ENCODE measurements around the gene TMEM129. TPM values are rescaled to one million over a fixed set of nuclear protein-coding genes. Genes with fewer than 3 reads are reported as not detected.

The TMEM129 gene, protein sequence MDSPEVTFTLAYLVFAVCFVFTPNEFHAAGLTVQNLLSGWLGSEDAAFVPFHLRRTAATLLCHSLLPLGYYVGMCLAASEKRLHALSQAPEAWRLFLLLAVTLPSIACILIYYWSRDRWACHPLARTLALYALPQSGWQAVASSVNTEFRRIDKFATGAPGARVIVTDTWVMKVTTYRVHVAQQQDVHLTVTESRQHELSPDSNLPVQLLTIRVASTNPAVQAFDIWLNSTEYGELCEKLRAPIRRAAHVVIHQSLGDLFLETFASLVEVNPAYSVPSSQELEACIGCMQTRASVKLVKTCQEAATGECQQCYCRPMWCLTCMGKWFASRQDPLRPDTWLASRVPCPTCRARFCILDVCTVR
- 19.8 and 35.1 TPM in 2 replicates for total RNA-seq

DNA sequence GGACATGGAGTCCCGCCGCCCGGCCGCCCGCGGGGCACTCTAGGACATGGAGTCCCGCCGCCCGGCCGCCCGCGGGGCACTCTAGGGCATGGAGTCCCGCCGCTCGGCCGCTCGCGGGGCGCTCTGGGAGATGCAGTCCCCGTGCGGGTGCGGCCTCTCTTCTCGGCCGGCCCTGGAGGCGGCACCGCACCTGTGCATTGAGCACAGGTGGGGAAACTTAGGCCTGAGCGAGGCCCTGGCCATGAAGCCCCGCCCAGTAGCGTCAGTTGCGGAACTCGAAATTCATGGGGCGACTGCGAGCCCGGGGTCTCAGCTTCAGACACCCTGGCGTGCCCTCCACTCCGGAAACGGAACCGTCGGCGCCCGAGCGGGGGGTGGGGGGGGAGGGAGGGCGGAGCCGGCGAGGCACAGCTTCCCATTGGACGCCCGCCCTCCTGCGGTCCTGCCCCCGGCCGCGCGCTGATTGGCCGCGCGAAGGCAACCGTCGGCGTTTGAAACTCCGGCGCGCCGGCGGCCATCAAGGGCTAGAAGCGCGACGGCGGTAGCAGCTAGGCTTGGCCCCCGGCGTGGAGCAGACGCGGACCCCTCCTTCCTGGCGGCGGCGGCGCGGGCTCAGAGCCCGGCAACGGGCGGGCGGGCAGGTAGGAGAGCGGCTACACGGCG lies at the start of gene TMEM129, which contains the start of gene TACC3:
TSS of gene TMEM129 (minus strand) at position 321 of the 663 bp plus-strand sequence. CDS start 486 bp downstream, outside the sequence.
TSS of gene TACC3 (plus strand) at position 519 of the 663 bp plus-strand sequence. CDS start 1,901 bp downstream, outside the sequence.
- peak; percentile 78 to 92 for DNase-seq (ENCODE audit: low read depth in 2 of 2)

DNA sequence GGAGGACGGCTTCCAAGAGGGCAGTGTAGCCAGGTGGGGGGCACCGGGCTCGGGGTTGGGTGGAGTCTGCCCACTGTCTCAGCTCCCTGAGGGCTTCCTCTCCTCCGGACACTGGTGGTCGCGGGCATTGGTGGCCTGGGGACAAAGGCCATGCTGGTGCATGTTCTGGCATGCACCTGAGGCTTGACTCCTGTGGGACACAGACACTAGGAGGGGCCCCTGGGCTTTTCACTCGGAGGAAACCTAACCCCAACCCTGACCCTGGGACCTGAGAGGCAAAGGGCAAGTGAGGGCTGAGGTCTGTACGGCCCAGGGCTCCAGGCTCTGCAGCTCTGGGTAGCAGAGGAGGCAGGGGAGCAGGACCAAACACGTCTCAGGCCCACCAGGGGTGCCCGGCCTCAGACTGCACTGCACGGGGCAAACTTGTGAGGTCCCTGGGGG lies 49.7 kb upstream of the TMEM129 start:
- DNase-seq (ENCODE audit: low read depth in 2 of 2), result no peak

DNA sequence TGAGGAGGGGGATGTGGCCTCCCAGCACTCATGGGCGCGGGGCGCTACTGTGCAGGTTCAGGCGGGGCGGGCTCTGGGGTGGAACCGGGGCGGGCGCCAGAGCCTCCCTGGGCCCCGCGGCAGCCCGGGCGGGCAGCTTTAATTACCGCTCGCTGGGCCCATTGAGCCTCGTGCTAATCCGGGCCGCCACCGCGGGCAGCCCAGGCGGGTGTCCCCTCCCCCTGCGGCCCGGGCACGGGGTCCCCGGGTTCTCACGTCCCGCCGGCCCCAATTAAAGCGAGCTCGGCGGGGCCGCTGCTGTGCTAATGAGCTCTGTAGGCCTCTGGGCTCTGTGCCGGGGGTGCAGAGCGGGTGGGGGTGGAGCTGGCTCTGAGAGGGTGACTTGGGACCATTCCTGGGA lies 49.1 kb upstream of the TMEM129 start:
- no peak for DNase-seq (ENCODE audit: low read depth in 2 of 2)

DNA sequence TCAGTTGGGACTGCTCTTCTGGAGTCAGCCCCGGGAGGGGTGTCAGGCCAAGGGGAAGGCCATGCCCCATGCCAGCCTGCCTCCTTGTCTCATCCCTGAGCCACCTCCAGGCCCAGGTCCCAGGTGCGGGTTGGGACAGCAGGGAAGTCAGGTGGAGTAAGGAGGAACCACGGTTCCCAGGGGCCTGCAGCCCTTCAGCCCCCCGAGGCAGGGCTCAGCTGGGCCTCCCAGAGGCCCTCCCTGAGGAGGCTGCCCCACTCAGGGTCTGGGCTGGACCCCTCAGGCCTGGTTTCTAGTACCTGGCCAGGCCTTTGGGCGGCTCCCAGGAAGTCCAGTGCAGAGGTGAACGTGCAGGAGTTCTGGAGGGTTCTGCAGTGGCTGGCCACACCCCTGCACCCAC lies 48.6 kb upstream of the TMEM129 start:
- no peak for DNase-seq (ENCODE audit: low read depth in 2 of 2)

DNA sequence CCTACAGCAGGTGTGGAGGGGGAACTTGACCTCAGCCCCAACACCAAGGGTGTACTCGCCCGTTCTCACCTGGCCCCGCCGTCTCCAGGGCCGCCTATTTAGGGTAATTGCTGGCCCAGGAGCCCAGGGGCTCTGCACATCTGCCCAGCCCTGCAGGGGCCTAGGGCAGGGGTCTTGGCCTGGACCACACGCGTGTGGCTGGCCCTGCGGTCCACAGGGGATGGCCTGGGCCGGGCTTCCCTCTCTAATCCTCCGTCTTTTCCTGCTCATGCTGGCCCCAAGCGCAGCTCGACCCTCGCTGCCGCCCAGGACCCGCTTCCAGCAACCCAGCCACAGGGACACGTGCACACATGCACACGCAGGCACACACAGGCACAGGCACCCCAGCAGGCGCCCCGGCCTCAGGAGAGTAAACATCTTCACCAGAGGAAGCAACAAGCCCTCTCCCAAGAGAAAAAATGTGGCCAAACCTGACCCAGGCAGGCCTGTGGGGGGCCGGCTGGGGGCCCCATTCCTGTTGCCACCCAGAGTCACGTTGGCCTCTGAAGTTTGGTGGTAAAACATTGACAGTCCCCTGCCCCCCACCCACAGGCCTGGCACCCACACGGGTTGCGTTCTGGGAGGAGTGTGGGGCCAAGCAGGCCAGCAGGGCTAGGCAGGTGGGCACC lies 47.4 kb upstream of the TMEM129 start:
- no peak for DNase-seq (ENCODE audit: low read depth in 2 of 2)

DNA sequence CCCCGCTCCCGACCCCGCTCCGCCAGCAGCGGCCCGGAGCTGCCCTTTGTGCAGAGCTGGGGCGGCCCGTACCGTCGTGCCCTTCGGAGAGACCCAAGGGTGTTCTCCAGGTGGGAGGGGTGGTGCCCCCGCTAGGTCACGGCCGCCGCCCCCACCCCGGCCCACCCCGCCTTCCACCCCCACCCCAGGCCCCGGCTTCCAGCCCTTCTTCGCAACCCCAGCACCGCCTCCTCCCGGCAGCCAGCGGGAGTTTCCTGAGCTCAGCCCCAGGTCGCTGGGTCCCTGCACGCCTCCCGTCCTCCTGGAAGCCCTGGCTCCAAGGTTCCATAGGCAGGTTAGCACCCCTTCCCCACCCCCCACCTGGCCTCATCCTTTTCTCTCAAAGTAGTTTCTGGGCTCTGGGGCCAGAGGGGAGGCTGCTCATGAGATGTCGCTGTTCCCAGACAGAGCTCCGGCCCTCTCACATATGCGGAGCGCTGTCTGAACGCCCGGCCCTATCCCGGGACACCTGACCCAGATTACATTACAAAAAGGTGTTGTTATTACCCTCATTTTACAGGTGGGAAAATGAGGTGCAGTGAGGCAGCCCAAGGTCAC lies 46.7 kb upstream of the TMEM129 start:
- peak in 1 of 2 donors; percentile 48 for DNase-seq (ENCODE audit: low read depth in 2 of 2)

DNA sequence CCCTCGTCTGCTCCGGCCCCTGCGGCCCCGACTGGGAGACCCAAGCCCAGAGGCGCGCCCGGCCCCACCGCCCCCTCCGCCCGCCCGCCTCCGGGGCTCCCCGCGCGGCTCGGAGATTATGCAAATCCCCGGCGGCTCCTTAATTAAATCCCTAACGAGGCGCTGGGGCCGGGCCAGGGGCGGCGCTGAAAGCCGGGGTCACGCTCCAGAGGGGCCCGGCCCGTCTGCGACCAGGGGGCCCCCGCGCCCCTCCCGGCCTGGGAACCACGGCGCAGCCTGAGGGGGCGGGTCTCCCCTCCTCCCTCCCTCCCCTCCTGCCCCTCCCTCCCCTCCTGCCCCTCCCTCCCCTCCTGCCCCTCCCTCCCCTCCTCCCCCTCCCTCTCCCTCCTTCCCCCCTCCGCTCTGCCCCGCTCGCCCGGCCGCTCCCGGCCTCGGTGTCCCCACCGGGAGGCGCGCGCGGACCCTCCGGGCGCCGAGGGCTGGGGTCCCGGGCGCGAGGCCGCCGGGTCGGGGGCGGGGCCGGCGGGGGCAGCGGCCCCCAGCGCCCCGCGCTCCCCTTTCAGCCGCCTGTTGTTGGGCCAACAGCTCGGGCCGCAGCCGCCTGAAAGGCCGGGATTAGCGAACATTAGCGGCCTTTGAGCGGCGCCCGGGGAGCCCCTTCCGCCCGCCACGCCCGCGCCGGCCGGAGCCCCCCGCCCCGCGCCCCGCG lies 46.1 kb upstream of the TMEM129 start:
- DNase-seq (ENCODE audit: low read depth in 2 of 2), result peak in 1 of 2 donors; percentile 29

DNA sequence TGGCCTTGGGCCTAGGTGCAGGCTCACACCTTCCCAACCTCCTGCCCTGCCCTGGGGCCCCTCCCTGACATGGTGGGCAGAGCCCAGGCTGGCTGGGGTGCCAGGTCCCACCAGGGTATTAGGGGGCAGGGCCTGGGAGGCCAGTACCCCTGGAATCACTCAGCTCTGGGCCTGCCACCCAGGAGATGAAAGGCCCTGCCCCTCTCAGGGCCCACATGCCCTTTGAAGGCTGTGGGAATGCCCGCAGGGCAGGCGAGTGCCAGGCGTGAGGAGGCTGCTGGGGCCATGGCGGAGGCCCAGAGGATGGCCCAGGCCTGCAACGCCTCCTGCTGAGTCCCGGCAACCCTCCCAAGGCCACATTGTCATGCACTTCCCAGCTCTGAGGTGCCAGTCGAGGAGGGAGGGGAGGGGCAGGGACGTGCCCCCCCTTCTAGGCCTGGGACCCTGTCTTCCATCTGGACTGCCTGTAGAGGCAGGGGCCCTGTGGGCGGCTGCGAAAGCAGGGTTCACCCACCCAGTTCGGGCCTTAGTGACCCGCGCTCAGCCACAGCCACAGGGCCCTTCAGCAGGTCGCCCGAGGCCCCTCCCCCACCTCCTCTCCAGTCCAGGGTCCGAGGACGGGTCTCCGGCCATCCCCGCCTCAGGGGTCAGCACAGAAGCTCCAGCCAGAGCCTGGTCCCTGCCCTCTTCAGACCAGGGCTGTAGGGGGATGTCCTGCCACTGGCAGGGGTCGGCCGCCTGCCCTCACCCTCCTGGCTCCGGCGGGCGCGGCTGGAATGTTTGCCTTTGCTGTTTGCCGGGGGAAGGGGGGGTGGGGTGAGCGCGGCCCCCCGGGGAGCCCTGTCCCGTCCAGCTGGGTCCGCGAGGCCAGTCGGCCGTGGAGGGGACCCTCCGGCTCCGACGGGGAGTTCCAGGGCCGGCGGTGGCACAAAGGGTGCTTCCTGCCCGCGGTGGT lies 45.3 kb upstream of the TMEM129 start:
- DNase-seq (ENCODE audit: low read depth in 2 of 2), result no peak

DNA sequence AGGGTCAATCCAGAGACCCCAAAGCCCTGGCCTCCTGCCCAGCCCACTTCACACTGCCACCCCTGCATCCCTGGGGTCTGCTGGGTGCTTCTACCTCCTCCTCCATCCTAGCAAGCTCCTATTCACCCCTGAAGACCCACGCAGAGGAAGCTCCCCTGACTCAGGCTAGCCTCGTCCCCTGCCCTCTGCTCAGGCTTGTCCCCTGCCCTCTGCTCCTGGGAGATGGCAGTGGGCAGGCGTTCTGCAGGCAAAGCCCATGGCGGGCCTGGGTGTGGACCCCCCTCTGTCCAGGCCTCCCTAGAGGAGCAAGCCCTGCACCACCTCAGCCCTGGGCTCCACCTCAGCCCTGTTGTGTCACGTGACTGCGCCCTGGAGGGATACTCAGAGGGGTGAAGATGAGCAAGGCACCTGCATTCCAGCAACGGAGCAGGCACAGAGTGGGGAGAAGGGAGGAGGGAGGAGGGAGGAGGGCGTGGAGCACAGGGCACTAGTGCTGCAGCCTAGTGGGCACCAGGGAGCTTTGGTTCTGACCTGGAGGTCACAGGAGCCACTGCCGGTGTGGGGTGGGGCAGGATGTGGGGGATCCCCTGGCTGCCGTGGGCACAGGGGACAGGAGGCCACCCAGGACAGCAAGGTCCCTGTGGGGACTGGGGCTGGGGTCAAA lies 44.4 kb upstream of the TMEM129 start:
- no peak for DNase-seq (ENCODE audit: low read depth in 2 of 2)

DNA sequence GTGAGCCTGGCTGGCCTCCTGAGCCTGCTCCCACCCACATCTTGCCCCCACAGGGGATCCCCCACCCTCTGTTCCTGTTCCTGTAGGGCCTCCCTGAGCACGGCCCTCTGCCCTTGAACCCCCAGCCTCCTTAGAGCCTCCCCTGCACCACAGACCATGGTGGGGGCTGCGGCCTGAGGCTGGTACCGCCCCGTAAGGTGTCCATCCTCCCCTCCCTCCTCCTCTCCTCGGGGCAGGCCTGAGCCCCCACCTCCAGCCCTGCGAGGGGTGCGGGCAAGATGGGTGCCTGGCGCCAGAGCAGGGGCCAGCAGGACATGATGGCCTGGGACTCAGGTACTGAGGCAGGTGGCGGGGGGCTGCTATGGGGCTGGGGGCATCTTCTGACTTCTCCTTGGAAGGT lies 43.5 kb upstream of the TMEM129 start:
- DNase-seq (ENCODE audit: low read depth in 2 of 2), result no peak

DNA sequence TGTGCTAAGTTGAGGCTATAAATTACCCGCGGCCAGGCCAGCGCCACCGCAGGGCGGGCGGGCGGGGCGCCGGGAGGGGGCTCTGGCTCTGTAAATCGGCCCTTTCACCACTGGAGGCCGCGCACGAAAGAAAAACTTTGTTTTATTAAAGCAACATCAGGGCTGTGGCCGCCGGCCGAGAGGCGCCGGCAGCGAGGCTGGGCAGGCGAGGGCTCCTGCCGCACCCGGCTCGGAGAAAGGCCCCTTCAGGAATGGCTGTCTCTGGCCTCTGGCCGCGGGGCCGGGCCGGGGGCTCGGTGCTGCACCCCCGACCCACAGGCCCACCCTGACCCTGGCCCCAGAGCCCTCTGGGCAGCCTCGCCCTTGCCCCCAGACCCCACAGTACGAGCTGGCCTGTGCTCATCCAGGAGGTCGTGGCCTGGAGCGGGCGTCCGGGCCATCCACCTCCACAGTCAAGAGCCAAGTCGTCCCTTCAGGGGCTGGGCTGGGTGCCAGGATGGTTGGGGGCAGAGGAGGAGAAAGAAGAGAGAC lies 42.5 kb upstream of the TMEM129 start:
- peak; percentile 9 to 45 for DNase-seq (ENCODE audit: low read depth in 2 of 2)

DNA sequence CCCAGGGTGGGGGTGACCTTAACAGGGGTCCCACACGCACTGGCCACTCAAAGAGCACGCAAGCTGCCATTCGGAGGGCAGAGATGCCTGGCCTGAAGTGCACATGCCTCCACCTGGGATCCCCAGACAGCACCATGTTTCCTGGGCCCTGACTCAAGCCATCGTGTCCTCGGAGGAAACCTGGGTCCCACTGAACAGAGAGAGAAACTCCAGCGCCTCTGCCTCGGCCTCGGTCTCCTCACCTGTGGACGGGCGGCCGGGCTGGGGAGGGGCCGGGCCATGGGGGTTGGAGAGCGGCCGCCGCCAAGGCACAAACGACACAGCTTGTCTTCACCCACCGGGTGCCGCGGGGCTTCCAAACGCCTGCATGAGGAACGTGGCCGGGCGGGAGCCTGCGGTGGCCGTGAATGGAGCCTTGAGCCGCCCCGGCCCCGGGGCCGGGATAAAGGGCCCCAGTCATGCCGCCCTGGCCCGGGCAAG lies 42.0 kb upstream of the TMEM129 start:
- DNase-seq (ENCODE audit: low read depth in 2 of 2), result no peak

DNA sequence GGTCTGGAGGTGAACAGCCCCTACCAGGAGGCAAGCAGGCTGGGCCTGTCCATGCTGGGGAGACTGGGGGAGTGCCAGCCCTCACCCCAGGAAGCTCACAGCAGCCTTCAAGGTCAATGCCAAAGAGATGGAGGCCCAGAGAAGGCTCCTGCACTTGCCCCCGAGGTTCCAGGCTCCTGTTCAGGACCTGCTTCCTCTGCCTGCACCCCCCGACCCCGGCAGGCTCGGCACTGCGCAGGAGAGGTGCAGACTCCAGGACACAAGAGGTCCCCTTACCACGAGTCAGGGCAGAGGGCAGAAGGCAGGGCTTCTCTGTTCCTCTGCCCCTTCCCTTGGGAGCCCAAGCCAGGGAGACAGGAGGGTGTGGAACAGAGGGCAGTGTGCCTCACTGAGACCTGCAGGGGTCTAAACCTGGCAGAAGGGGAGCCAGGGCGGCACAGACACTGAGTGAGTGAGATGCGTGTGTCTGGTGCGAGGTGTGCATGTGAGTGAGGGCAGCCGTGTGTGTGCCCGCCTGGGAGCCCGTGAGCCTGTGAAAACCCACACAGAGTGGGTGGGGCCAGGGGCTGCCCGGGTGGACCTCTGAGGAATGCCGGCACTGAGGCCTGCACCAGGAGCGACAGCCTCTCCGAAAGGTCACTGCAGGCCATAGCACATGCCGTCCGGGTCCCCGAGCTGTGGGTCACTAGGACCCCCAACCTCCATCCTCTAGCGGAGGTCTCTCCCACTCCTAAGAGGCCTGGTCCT lies 41.3 kb upstream of the TMEM129 start:
- no peak for DNase-seq (ENCODE audit: low read depth in 2 of 2)

DNA sequence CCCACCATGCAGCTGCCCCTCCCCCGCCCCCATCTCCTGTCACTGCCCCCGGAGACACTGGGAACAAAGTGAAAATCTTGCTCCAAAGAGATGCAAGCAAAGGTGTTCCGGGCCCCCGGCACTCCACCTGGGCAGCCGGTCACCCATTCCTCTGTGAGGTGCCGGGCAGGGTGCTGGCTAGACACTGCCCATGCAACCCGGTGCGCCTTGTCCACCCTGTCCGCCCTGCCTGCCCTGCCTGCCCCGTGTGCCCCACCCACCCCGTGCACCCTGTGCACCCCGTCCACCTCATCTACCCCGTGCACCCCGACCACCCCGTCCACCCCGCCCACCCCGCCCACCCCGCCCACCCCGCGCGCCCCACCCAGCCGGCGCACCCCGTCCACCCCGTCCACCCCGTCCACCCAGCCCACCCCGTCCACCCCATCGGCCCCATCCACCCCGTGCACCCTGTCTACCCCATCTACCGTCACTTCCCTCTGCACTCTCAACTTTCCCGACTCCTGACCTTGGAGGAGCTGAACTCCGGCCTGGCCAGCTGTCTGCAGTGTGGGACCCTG lies 40.1 kb upstream of the TMEM129 start:
- DNase-seq (ENCODE audit: low read depth in 2 of 2), result no peak

DNA sequence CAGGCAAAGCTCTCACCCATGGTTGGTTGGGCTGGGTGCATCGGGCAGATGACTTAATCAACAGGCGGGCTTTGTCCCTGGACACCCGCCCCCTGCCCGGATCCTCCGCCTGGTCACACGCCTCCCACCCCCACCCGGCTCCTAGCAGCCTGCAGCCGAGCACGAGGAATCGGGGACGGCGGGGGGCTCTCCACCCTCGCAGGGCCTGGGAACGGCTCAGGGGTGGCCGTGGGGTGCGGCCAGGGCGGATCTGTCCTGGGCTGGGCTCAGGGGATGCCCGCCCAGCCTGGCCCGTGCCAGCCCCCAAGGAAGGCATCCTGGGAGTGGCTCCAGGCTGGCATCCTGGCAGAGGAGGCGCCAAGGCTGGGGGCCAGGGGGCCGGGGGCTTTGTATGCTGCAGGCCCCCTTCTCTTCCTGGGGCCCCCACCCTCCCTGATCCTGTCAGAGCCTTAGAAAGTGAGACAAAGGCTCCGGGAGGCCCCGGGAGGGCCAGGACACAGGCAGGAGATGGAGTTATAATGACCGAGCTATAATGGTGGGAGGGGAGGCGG lies 39.5 kb upstream of the TMEM129 start:
- no peak for DNase-seq (ENCODE audit: low read depth in 2 of 2)

DNA sequence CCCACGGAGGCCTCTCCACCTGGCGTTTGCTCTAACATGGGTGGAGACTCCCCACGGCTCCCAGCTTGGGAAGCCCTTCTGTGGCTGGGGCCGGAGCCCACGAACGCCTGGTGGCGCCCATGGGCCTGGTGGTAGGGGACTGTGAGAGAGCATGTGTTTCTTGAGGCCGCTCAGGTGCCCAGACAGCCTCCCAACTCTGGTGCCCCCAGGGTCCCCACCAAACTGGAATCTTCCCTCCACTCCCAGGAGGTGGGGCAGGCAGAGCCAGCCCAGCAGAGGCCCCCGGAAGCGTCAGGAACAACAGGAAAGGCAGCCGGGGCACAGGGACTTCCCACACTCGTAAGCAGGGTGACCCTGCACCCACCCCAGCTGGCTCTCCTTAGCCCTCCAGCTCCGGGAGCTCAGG lies 38.7 kb upstream of the TMEM129 start:
- peak in 1 of 2 donors; percentile 26 for DNase-seq (ENCODE audit: low read depth in 2 of 2)

DNA sequence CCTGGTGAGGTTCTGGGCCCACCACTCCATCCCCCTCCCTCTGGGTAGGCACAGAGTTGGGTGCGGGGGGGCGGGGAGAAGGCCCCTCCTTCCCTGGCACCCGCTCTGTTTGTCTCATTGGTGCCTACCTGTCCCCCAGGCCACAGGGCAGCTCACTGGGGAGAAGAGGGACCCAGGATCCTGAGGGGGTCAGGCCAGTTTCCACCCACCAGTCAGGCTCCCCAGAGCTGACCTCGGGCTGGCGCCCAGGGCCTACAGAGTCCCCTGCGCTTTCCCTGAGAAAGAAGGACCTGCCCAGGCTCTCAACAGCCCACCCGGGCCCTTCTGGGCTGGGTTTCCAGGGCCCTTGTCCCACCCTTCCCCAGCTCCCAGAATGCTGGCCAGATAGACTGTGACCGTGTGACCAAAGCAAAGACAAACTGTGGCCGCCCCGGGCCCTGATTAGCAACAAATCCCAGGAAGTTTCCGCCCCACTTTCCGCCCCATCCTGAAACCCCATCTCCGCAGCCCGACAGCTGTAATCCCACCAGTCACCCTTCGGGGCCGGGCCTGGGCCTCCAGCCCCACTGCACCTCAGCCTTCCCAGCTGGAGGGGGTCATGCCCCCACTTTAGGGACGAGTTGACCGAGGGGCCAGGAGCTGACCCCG lies 38.2 kb upstream of the TMEM129 start:
- DNase-seq (ENCODE audit: low read depth in 2 of 2), result no peak
